Stimulated activated naive CD4-positive, alpha-beta T cell treated with Interleukin-2 at 50 U/mL for 16 hours (primary cell): Measurements from ENCODE around the gene UBE2O.
"Not testable (repeated sequence)": the region's sequence is repeated elsewhere in the genome, so short reads cannot be mapped to it uniquely, and the experiment has no call there.

Experiments
- DNase-seq: peaks from one replicate; lab custom pipeline; 2025; lab: John Stamatoyannopoulos, UW

The UBE2O gene

DNA sequence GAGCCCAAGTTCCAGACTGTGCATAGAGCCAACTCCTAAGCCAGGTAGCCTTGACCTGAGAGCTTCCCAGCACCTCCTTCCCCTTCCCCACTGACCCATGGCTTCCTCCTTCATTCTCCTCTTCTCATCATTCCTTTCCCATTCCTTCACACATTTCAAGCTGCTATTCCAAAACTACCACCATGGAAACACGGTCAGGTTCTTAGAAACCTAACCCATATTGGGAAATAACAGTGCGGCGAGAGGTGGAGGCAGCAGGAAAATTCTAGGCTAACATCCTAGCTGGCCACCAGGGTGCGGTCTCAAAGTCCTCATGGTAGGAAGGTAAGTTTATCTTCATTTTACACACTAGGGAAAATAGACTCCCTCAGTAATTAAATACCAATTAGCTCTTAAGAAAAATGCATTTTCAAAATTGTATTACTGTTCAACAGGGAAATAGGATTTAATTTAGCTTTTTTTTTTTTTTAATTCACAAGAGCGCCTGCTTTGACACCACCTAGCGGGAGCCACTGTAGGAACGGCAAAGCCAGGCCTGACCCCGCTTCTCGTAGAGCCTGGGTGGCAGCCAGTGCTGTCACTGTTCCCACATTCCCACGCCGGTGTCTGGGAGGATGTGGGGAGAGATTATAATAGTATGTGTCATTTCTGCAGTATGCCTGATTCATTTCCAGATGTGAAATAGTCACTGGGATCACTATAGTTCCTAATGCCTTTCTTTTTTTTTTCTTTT lies 82.5 kb downstream of the UBE2O start:
- no peak for DNase-seq

DNA sequence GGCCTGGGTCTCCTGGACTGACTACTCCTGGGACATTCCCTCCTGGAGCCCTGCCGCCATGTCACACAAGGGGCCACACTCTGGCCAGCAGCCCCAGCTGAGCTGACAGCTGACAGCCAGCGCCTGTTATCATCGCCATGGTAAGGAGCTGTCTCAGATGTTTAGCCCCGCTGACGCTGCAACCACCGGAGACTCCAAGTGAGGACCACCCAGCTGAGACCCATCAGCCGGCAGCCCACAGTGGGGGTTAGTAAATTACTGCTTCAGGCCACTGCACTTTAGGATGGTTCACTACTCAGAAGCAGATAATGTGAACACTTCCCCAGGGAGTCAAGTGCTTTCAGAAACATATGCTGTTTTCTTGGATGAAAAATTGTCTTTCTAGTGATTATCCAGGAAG lies 83.1 kb downstream of the UBE2O start:
- no peak for DNase-seq

DNA sequence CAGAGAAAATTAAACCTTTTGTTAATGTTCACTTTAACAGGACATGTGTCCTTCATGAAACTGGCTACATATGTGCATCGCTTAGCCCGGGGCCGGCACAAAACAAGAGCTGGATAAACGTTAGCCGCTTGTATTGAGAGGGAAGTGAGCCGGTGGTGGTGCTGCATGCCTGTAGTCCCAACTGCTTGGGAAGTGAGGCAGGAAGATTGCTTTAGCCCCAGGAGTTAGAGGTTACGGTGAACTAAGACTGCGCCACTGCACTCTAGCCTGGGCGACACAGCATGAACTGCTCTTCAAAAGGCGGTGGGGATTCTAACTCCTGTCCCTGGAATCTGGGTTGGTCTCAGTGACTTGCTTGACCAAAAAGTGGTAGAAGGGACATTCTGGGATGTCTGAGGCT lies 83.6 kb downstream of the UBE2O start:
- no peak for DNase-seq

DNA sequence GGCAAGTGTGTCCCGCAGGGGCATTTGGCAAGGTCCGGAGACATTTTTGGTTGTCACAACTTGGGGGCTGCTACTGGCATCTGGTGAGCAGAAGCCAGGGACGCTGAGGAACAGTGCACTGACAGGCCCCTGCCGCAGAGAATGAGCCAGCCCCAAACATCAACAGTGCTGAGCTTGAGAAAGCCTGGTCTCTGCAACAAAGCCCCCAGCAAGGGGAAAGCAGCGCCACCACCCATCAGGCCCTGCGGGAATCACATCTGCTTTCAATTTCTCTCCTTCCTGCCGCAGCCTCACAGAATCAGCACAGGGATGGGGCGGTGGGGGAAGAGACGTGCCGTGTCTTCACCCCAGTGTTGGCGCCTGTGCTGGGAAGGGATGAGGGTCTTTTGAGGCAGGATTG lies 84.4 kb downstream of the UBE2O start:
- no peak for DNase-seq

DNA sequence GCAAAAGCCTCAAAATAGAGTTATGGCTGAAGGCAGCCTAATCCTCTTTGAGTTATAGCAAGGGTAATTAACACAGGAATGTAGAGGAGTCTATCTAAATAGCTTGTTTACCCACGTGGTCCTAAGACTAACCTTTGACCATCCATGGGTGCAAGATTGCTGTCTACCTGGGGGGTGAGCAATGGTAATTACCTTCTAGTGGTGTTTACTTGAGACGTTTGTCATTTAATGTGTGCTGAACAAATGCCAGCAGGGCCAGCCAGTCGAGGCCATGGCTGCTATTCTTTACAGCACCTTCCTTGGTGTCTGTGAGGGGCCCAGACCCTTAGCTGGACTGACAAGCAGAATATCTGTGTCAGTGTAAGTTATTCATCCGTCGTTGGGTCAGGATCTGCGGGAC lies 85.3 kb downstream of the UBE2O start:
- DNase-seq, result no peak

DNA sequence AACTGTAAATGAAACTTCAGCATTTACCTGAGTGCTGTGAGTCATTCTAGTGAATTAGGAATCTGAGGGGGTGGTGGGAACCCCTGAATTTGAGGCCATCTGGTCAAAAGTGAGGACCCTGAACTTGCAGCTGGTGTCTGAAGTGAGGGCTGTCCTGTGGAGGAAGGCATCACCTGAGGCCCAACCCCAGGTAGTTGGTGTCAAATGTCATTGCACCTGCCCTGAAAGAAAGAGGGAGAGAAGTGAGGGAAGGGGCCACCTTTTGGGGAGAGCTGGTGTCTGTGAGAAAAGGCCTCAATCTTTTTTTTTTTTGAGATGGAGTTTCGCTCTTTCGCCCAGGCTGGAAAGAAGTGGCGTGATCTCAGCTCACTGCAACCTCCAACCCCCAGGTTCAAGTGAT lies 86.7 kb downstream of the UBE2O start:
- DNase-seq, result no peak

DNA sequence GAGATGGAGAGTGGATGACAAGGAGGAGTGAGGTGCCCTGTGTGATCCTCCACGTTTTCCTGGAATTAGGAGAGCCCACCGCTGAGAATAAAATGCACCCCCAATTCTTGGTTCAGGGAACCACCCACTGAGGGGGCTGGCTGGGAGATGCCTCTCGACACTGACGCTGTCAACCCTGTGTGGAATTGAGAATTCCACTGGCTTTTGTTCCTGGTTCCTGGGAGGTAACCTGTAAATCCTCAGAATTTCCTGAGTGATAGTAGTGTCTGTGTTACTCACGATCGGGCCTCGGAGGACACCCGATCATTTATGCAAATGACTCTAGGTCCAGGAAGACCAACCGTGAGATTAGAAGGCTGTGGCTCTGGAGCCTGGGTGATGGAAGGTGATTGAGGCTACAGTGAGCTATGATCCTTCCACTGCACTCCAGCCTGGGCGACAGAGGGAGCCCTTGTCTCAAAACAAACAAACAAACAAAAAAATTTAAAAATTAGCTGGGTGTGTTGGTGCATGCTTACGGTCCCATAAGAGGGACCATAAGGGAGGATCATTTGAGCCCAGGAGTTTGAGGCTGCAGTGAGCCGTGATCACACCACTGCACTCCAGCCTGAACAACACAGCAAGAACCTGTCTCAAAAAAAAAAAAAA lies 87.6 kb downstream of the UBE2O start:
- DNase-seq, result no peak

DNA sequence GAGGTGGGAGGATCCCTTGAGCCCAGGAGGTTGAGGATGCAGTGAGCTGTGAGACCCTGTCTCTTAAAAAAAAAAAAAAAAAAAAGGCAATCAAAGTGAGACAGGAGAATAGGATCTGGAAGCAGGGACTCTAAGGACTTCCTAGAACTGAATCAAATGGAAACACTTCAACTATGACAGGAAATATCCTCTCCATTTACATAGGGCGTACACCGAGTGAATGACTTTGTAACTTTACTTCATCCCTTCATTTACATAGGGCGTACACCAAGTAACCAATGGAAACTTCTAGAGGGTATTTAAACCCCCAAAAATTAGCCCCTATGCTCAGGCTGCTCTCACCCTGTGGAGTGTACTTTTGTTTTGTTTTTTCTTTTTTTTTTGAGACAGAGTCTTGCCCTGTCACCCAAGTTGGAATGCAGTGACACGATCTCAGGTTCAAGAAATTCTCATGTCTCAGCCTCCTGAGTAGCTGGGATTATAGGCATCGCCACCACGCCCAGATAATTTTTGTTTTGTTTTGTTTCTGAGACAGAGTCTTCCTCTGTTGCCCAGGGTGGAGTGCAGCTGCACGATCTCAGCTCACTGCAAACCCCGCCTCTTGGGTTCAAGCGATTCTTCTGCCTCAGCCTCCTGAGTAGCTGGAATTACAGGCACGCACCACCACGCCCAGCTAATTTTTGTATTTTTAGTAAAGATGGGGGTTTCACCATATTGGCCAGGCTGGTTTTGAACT lies 89.7 kb downstream of the UBE2O start:
- DNase-seq, result no peak

DNA sequence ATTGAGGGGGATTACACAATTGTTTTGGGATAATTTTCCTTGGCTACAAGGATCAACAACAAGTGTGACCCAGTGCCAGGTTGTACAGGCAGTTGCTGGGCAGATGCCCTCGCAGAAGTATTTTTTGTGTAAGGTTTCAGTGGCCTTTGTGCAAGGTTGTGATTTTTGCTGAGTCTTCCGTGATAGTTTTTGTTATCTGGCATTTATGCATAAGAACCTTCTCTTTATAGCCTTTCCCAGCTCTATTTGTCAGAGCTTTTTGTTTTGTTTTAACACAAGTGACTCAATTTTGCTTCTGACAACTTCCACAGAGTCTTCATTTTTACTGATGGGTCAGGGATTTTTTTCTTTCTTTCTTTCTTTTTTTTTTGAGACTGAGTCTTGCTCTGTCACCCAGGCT lies 92.5 kb downstream of the UBE2O start:
- DNase-seq, result no peak

DNA sequence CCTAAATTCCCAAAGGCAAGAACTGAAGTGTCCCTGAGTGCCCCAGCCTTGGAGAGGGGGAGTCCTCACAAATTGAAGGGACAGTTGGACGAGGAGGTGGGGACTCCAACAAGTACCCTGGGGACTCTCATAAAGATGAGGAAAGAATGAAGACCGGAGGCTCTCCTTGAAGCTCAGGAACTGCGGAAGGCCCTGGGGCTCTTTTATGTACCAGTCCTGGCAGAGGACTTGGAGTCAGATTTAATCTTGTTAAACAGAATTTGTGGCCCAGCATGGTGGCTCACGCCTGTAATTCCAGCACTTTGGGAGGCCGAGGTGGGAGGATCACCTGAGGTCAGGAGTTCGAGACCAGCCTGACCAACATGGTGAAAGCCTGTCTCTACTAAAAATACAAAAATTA lies 93.2 kb downstream of the UBE2O start:
- not testable (repeated sequence) for DNase-seq

DNA sequence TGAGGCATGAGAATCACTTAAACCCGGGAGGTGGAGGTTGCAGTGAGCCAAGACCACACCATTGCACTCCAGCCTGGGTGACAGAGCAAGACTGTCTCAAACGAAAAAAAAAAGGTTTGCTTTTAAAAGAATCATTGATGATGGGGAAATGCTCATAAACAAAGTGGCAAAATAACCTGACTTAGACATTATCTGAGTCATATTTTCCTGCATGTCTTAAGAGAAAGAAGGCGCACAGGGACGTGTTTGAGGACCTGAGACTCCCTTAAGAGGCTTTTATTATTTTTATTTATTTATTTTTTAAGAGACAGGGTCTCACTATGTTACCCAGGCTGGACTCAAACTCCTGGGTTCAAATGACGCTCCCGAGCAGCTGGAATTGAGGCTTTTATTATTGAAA lies 93.6 kb downstream of the UBE2O start:
- DNase-seq, result no peak

DNA sequence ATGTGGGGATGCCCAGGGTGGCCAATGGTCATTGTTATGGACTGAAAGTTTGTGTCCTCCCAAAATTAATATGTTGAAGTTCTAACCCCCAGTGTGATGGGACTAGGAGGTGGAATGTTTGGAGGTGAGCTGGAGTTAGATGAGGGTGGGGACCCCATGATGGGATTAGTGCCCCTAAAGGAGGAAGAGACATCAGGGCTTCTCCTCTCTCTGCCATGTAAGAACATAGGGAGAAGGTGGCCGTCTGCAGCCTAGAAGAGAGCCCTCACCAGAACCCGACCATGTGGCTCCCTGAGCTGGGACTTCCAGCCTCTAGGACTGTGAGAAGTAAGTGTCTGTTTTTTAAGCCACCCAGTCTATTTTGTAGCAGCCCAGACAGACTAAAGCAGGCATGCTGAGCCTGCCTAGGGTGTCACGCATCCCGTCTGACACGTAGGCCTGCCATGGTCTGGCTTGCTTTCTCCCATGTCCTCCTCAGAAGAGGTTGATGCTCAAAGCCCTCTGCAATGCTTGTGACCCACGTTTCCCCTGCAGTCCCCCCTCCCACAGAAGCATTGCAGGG lies 95.3 kb downstream of the UBE2O start:
- no peak for DNase-seq

DNA sequence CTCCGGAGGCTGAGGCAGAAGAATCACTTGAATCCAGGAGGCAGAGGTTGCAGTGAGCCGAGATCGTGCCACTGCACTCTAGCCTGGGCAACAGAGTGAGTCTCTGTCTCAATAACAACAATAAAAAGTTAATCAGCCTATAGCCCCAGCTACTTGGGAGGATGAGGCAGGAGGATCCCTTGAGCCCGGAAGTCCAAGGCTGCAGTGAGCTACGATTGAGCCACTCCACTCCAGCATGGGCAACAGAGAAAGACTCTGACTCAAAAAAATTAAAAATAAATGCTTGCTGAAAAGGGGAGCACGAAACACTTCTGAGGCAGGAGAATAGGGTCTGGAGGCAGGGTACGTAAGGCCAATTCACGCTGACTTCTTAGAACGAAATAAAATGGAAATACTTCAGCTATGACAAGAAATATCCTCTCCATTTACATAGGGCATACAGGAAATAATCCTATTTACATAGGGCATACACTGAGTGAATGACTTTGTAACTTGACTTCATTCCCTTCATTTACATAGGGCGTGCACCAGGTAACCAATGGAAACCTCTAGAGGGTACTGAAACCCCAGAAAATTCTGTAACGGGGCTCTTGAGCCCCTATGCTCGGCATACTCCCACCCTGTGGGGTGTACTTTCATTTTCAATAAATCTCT lies 96.0 kb downstream of the UBE2O start:
- no peak for DNase-seq

DNA sequence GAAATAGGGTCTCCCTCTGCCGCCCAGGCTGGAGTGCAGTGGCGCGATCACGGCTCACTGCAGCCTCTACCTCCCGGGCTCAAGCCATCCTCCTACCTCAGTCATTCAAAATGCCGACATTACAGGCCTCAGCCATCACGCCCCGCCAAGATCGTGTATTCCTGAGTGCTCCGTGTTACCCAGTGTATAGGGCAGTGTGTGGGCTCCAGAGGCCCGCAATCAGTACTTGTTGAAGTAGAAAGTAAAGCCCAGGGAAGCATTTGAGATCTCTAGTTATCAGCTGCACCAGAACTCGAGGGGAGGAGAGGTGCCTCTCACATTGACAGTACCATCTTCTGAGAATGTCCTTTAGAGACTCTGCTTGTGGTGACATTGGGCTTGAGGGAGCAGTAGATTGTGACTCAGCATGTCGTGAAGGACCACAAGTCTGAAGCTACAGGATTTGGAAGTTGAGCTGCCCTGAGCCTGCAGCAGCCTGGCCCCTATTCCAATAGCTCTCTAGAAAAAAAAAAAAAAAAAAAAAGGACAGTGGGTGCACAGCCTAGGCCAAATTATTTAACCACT lies 98.1 kb downstream of the UBE2O start:
- no peak for DNase-seq

DNA sequence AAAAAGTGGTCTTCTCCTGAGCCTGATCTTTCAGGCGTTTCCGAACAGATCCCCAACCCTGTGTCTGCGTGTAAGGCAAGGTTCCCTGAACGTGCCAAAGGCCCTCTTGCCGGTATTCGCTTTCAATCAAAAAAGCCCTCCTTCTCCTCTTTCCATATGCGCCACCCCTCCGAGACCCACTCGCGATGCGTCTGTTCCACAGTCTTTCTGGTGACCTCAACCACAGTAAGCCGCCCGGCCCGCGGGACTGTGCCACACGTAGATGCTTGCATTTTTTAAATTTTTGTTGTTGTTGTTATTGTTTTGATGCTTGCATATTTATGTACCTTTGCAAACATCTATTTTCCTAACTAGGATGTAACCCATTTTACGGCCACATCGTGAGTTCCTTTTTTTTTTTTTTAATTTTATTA lies 98.6 kb downstream of the UBE2O start:
- DNase-seq, result no peak

DNA sequence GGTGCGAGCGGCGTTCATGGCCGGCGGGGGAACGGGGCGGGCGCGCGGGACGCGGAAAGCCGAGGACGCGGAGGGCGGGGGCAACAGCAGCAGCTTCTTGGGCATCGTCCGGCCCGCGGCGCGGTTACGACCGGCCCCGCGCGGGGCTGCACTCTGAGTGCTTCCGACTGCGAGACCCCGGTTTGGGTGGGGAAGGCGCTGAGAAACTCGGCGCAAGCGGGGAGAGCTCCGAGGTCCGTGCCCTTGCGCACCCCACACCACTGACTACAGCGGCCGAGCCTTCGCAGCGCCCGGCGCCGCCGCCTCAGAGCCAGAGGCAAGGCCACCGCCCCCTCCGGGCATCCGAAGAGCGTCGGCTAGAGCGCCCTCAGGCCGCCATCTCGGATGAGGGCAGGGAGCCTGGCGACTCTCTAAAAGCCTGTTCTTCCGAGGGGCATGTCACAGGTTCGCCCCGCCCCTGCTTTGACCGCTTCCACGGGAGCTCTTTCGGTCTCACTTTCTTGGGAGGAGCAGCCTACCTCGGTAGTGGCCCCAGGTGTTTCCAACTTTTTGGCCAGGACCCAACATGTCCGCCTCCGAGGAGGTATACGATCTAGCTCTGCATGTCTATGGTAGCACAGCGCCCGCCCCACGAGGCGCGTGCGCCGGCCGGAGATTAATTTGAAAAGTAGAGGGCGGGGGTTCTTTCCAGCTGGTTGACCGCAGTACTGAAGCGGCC lies 99.2 kb downstream of the UBE2O start, which contains the start of gene PRPSAP1:
Gene PRPSAP1, minus strand, starts transcription at position 318 of the 718 bp plus-strand sequence. Its CDS starts 213 bp downstream, at position 105.
- DNase-seq, result peak; percentile 81

DNA sequence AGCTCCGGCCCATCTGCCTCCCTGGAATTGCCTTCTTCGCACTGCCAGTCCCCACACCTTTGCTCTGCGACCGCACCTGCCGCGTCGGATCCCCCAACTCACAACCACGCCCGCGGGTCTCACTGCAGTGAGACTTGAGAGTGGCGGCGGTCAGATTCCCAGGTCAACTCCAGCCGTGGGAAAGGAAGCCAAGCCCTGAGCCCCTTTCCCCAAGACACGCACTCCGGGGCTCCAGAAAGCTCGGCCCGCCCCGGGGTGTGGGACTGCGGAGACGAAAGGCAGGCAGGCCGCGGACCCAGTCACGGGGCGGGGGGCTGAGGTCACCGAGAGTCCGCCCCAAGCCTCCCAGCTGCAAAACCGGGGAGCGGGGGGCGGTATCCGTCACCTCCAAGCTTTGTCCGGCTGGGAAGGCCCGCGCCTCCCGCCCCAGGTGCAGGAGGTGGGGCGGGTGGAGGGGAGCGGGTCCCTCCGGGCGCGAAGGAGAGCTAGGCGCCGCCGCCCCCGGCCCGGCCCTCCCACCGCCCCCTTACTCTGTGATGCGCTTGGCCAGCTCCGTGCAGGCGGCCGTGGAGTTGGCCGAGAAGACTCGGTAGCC lies 99.9 kb downstream of the UBE2O start:
- no peak for DNase-seq

DNA sequence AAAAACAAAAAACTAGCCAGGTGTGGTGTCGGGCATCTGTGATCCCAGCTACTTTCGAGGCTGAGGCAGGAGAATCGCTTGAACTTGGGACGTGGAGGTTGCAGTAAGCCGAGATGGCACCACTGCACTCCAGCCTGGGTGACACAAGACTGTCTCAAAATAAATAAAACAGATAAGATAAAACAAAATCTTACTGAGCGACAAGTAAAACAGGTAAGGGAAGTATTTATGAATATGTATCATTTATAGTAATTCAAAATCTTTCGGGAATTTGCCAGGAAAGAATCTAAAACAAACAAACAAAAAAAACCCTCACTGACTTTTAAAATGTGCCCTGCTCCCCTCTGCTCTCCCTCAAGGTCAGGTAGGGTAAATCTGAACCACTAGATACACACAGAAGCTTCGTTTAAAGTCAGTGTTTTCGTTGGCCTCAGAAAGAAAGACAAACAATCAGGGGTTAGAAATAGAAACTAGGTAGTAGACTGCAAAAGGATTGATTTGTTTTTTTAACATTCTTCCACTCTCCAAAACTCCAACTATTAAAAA lies 101.4 kb downstream of the UBE2O start:
- DNase-seq, result no peak

DNA sequence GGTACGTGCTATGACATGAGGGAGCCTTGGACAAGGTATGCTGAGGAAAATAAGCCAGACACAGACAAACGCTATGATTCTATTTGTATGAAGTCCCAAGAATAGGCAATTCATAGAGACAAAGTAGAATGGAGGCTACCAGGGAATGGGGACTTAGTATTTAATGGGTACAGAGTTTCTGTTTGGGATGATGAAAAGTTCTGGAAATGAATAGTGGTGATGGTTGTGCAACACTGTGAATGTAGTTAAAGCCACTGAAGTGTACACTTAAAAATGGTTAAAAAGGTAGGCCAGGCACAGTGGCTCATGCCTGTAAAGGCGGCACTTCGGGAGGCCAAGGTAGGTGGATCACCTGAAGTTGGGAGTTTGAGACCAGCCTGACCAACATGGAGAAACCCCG lies 102.5 kb downstream of the UBE2O start:
- DNase-seq, result no peak

DNA sequence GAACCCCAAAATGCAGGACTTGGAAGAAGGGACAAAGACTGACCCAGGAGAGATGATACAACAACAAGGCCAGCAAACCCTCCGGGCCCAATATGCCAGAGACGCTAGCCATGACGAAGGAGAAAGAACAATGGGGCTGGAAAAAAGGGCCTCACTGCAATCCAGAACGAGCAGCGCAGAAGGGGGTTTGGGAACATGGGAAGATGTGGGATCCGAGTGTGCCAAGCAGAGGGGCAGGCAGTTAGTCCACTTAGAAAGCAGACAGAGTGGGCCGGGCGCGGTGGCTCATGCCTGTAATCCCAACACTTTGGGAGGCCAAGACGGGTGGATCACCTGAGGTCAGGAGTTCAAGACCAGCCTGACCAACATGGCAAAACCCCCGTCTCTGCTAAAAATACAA lies 106.0 kb downstream of the UBE2O start:
- DNase-seq, result not testable (repeated sequence)
